ENCODE measurements around the gene ARHGAP44.
"Not testable (repeated sequence)": the region's sequence is repeated elsewhere in the genome, so short reads cannot be mapped to it uniquely, and the experiment has no call there.

ARHGAP44 gene

DNA sequence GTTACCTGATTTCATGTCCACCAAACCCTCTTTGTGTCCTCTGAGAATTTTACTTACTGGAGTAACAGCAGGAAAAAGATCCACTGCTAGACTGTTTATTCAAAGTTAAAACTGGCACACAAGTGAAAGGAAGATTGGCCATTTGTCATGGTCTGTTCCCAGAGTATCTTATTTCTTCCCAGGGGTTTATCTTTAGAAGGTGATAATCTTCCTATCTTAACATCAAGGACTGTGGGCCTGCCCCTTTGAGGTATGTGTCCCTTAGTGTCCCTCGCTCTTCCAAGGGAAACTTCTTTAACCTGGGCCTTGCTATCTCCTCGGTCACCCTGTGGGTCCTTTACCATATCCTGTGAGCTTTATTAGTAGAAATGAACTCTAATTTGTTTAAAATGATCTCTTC, 49.7 kb downstream of the ARHGAP44 start:
- Mint-ChIP-seq H3K4me1 (ENCODE audit: low read depth in 2 of 2) (no peaks in the 10 kb centered on the region), H3K27ac (no peak overlapping the region), H3K4me3 (no peak overlapping the region), H3K36me3 (ENCODE audit: insufficient read depth) (no peaks in the 10 kb centered on the region), H3K9me3 (peaks cover 0 to 8% of the 10 kb centered on the region in 2 donors), H3K27me3 (peaks cover 7 to 10% of the 10 kb centered on the region in 2 donors)
- no peak for ATAC-seq (replicated peaks)
- DNase-seq = no peak

GRCh38 chr17:12842936-12843335, 53.6 kb downstream of the ARHGAP44 start:
- H3K27me3 Mint-ChIP-seq = peaks cover 6 to 10% of the 10 kb centered on the region in 2 donors

GRCh38 chr17:12850996-12851395, 61.7 kb downstream of the ARHGAP44 start:
- peaks cover 9 to 21% of the 10 kb centered on the region in 2 donors for H3K27me3 Mint-ChIP-seq
- H3K36me3 Mint-ChIP-seq (ENCODE audit: insufficient read depth) = no peaks in the 10 kb centered on the region
- no peak overlapping the region for H3K27ac Mint-ChIP-seq
- H3K9me3 Mint-ChIP-seq = no peaks in the 10 kb centered on the region
- no peak overlapping the region for H3K4me3 Mint-ChIP-seq
- no peak for DNase-seq
- H3K4me1 Mint-ChIP-seq (ENCODE audit: low read depth in 2 of 2) = no peaks in the 10 kb centered on the region
- ATAC-seq (replicated peaks) = no peak

More at GRCh38 chr17:12842936-12843335, 53.6 kb downstream of the ARHGAP44 start:
- Mint-ChIP-seq H3K36me3 (ENCODE audit: insufficient read depth) (no peaks in the 10 kb centered on the region), H3K27ac (no peak overlapping the region), H3K9me3 (peaks cover 0 to 8% of the 10 kb centered on the region in 2 donors), H3K4me3 (no peak overlapping the region), H3K4me1 (ENCODE audit: low read depth in 2 of 2) (no peaks in the 10 kb centered on the region)
- ATAC-seq (replicated peaks) (no peak), DNase-seq (no peak)

GRCh38 chr17:12851901-12852435, 62.7 kb downstream of the ARHGAP44 start:
- no peaks in the 10 kb centered on the region for H3K4me1 Mint-ChIP-seq (ENCODE audit: low read depth in 2 of 2)
- no peaks in the 10 kb centered on the region for H3K36me3 Mint-ChIP-seq (ENCODE audit: insufficient read depth)
- peaks cover 9 to 21% of the 10 kb centered on the region in 2 donors for H3K27me3 Mint-ChIP-seq
- H3K27ac Mint-ChIP-seq = no peak overlapping the region
- no peaks in the 10 kb centered on the region for H3K9me3 Mint-ChIP-seq
- ATAC-seq (replicated peaks) (no peak), DNase-seq (no peak)
- no peak overlapping the region for H3K4me3 Mint-ChIP-seq

DNA sequence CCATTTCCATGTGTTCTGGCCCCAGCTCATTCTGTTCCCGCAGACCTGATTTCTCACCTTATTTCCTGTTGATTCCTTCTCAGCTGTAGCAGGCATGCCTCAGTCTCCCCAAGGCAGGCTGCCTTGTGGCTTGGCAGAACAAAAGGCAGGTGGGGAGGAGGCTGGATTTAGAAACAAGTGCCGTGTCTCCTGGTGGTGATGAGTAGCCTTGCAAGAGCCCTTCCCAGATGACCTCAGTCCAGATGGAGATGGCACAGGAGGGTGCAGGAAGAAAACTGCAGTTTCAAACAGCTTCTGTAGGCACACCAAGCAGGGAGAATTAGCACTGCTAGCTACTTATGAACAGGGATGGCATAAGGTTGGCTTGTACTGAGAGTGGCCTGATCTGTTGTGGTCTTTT, 64.6 kb downstream of the ARHGAP44 start:
- Mint-ChIP-seq H3K36me3 (ENCODE audit: insufficient read depth) (no peaks in the 10 kb centered on the region), H3K27ac (no peak overlapping the region), H3K4me1 (ENCODE audit: low read depth in 2 of 2) (no peaks in the 10 kb centered on the region), H3K9me3 (no peaks in the 10 kb centered on the region), H3K27me3 (peaks cover 9 to 21% of the 10 kb centered on the region in 2 donors), H3K4me3 (no peak overlapping the region)
- DNase-seq (no peak), ATAC-seq (replicated peaks) (no peak)

DNA sequence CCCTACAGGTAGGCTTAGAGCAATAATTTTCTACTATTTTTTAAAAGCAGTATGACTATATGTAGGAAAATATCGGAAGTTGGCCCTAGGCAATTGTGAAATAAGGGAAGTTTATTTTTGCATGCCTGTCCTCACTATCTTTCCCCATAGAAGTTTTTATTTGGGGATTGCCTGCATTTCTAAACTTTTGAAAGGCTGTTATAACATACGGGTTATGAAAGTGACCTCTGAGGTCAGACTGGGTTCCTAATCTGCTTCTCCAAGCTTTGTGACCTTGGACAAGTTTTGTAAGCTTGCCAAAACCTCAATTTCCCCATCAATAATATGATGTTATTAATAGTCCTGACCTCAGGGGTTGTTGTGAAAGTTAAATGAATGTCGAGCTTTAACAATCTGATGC, 67.1 kb downstream of the ARHGAP44 start:
- H3K9me3 Mint-ChIP-seq = peaks cover 0 to 2% of the 10 kb centered on the region in 2 donors
- ATAC-seq (replicated peaks) (no peak), DNase-seq (no peak)
- H3K4me1 Mint-ChIP-seq (ENCODE audit: low read depth in 2 of 2) = no peaks in the 10 kb centered on the region
- peaks cover 9 to 21% of the 10 kb centered on the region in 2 donors for H3K27me3 Mint-ChIP-seq
- H3K4me3 Mint-ChIP-seq = no peak overlapping the region
- no peak overlapping the region for H3K27ac Mint-ChIP-seq
- H3K36me3 Mint-ChIP-seq (ENCODE audit: insufficient read depth) = no peaks in the 10 kb centered on the region

GRCh38 chr17:12857592-12857991, 68.3 kb downstream of the ARHGAP44 start:
- DNase-seq = no peak
- no peak for ATAC-seq (replicated peaks)
- Mint-ChIP-seq H3K4me3 (no peak overlapping the region), H3K27ac (no peak overlapping the region), H3K27me3 (peaks cover 14 to 17% of the 10 kb centered on the region in 2 donors), H3K9me3 (peaks cover 0 to 2% of the 10 kb centered on the region in 2 donors), H3K36me3 (ENCODE audit: insufficient read depth) (no peaks in the 10 kb centered on the region), H3K4me1 (ENCODE audit: low read depth in 2 of 2) (no peaks in the 10 kb centered on the region)

DNA sequence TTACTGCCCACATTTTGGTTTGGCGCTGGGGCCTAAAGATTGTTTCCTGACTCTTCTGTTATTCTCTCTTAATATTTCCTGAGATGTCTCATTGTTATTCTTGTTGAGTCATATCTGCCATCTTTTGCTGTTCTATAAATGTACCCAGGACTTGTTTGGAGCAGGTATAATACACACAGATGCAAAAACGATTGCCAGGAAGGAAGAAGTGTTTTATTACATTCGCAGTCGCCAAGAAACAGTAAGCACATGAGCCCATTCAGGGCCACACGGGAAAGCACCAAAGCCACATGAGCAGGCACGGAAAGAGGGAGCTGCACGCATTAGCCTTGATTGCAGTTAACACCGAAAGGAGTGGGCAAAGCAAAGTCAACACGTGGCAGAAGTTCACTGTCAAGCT, 70.2 kb downstream of the ARHGAP44 start:
- DNase-seq (no peak), ATAC-seq (replicated peaks) (no peak)
- Mint-ChIP-seq H3K36me3 (ENCODE audit: insufficient read depth) (no peaks in the 10 kb centered on the region), H3K9me3 (peaks cover 0 to 2% of the 10 kb centered on the region in 2 donors), H3K4me3 (no peak overlapping the region), H3K27me3 (peaks cover 0 to 13% of the 10 kb centered on the region in 2 donors), H3K4me1 (ENCODE audit: low read depth in 2 of 2) (no peaks in the 10 kb centered on the region), H3K27ac (no peak overlapping the region)

DNA sequence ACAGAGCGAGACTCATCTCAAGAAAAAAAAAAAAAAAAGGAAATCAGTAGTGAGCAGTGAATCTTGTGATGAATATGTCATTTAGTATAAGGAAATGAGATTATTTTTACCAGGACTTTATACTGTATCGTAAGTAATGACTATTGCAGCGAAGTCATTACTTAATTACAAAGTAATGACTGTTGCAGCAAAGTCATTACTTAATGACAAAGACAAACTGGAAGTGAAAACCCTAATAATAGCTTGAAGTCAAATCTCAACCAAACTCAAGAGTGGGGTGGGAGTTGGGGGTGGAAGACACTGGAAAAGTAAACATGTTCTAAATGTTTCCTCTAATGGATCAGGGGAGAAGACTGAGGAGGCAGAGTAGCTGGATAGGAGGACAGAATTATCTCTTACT, 76.5 kb downstream of the ARHGAP44 start:
- no peaks in the 10 kb centered on the region for H3K36me3 Mint-ChIP-seq (ENCODE audit: insufficient read depth)
- H3K27me3 Mint-ChIP-seq = peaks cover 0 to 18% of the 10 kb centered on the region in 2 donors
- no peak for DNase-seq
- no peaks in the 10 kb centered on the region for H3K4me1 Mint-ChIP-seq (ENCODE audit: low read depth in 2 of 2)
- ATAC-seq (replicated peaks) = no peak
- peaks cover 0 to 2% of the 10 kb centered on the region in 2 donors for H3K9me3 Mint-ChIP-seq
- H3K4me3 Mint-ChIP-seq = no peak overlapping the region
- H3K27ac Mint-ChIP-seq = no peak overlapping the region

DNA sequence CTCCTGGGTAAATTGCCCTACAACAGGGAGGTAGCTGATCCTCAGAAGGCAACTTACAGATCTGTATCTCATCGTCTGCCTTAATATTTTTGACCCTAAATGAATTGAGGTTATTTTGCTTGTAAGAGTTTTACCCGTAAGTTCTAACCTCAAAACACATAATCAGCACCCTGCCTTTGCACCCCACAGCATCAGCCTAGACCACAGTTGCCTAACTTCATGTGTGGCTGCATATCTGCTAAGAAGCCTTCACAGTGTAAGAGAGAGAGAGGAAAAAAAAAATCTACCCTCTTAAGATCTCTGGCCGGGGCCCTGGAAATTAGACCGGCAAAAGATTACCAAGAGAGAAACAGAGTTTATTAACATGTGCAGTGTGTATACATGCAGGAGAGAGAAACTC, 76.9 kb downstream of the ARHGAP44 start:
- no peaks in the 10 kb centered on the region for H3K9me3 Mint-ChIP-seq
- ATAC-seq (replicated peaks) (no peak), DNase-seq (no peak)
- no peaks in the 10 kb centered on the region for H3K36me3 Mint-ChIP-seq (ENCODE audit: insufficient read depth)
- H3K27me3 Mint-ChIP-seq = peaks cover 0 to 18% of the 10 kb centered on the region in 2 donors
- no peak overlapping the region for H3K27ac Mint-ChIP-seq
- no peaks in the 10 kb centered on the region for H3K4me1 Mint-ChIP-seq (ENCODE audit: low read depth in 2 of 2)
- H3K4me3 Mint-ChIP-seq = no peak overlapping the region

DNA sequence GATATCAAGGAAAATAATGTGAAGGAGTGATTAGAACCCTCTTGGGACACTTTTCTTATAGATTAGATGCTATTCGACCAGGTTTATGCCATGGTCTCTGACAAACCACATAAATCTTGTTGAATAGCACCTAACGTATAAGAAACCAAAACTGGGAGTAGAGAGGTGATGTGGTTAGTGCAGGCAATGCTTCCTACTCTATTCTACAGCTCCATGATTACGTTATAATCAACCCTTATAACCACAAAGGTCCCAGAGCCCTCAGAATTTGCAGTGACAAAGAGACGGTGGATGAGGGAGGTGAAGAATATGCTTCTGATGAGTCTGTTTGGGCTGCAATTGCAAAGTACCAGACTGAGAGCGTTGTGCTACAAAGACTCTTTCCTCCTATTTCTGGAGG, 78.4 kb downstream of the ARHGAP44 start:
- Mint-ChIP-seq H3K36me3 (ENCODE audit: insufficient read depth) (no peaks in the 10 kb centered on the region), H3K4me3 (no peak overlapping the region), H3K4me1 (ENCODE audit: low read depth in 2 of 2) (no peaks in the 10 kb centered on the region), H3K9me3 (peaks cover 0 to 1% of the 10 kb centered on the region in 2 donors), H3K27ac (no peak overlapping the region), H3K27me3 (peaks cover 3 to 15% of the 10 kb centered on the region in 2 donors)
- DNase-seq (no peak), ATAC-seq (replicated peaks) (no peak)

DNA sequence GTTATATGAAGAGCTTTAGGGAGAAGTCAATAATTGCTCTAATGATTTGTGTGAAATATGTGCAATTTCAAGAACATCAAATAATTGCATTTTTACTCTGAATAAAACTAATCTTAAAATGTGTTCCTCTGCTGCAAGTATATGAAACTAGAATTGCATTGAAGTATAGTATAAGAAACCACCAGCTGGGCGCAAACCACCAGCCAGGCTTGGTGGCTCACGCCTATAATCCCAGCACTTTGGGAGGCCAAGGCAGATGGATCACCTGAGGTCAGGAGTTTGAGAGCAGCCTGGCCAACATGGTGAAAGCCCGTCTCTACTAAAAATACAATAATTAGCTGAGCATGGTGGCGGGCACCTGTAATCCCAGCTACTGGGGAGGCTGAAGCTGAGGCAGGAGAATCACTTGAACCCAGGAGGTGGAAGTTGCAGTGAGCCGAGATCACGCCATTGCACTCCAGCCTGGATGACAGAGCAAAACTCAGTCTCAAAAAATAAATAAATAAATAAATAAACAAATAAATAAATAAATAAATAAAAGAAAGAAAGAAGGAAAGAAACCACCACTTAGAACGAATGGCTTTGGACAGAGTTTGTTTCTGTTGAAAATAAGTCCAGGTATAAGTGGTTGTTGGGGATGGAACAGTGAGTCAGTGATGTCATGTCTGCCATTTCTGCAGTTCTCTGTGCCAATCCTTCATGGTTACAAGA, 84.3 kb downstream of the ARHGAP44 start:
- not testable (repeated sequence) for H3K27ac Mint-ChIP-seq; H3K9me3 Mint-ChIP-seq; H3K36me3 Mint-ChIP-seq (ENCODE audit: insufficient read depth); H3K4me3 Mint-ChIP-seq; DNase-seq; ATAC-seq (replicated peaks); H3K4me1 Mint-ChIP-seq (ENCODE audit: low read depth in 2 of 2)
- H3K27me3 Mint-ChIP-seq = peaks cover 7 to 26% of the 10 kb centered on the region in 2 donors

GRCh38 chr17:12877953-12878669, 88.8 kb downstream of the ARHGAP44 start:
- Mint-ChIP-seq H3K4me3 (no peak overlapping the region), H3K36me3 (ENCODE audit: insufficient read depth) (no peaks in the 10 kb centered on the region), H3K9me3 (peaks cover 0 to 3% of the 10 kb centered on the region in 2 donors), H3K27ac (no peak overlapping the region), H3K4me1 (ENCODE audit: low read depth in 2 of 2) (no peaks in the 10 kb centered on the region), H3K27me3 (peaks cover 2 to 20% of the 10 kb centered on the region in 2 donors)
- ATAC-seq (replicated peaks) = no peak
- DNase-seq = no peak

- not testable (repeated sequence) for H3K4me3 Mint-ChIP-seq; DNase-seq; H3K4me1 Mint-ChIP-seq (ENCODE audit: low read depth in 2 of 2); H3K27me3 Mint-ChIP-seq; H3K9me3 Mint-ChIP-seq; ATAC-seq (replicated peaks); H3K27ac Mint-ChIP-seq; H3K36me3 Mint-ChIP-seq (ENCODE audit: insufficient read depth)
These were observed 89.8 kb downstream of the ARHGAP44 start for GRCh38 chr17:12879096-12879495.
